Smooth muscle cell (in vitro differentiated cells): ENCODE results near the gene PODXL2. TPM values are rescaled to one million over a fixed set of nuclear protein-coding genes. Genes with fewer than 3 reads are reported as not detected.

Source experiments
- DNase-seq: peaks from one replicate; lab custom pipeline; 2025; ENCODE audit not compliant: unreplicated experiment; lab: John Stamatoyannopoulos, UW
- H2AFZ ChIP-seq: fragments of 200-600 bp; sonication (generic); 2 replicates; pipeline ENCODE4 v1.6.0; 2016; ENCODE audit warnings: antibody characterized with exemption, low read depth, mild to moderate bottlenecking
- H3F3A ChIP-seq: fragments of 200-600 bp; sonication (generic); 2 replicates; pipeline ENCODE4 v1.6.0; 2017; ENCODE audit warnings: antibody characterized with exemption, low read depth
- H3K27ac ChIP-seq: fragments of 200-600 bp; sonication (generic); 2 replicates; pipeline ENCODE4 v1.5.1; 2016; ENCODE audit warnings: low read depth, mild to moderate bottlenecking
- H3K27me3 ChIP-seq: fragments of 200-600 bp; sonication (generic); 2 replicates; pipeline ENCODE4 v1.6.1; 2016; ENCODE audit warnings: low read depth, mild to moderate bottlenecking
- H3K36me3 ChIP-seq: fragments of 200-600 bp; sonication (generic); 2 replicates; pipeline ENCODE4 v1.5.1; 2016; ENCODE audit warnings: low read depth
- H3K4me1 ChIP-seq: fragments of 200-600 bp; sonication (generic); 2 replicates; pipeline ENCODE4 v1.5.1; 2016; ENCODE audit warnings: low read depth
- H3K4me2 ChIP-seq: fragments of 200-600 bp; sonication (generic); 2 replicates; pipeline ENCODE4 v1.6.0; 2016; ENCODE audit warnings: mild to moderate bottlenecking
- H3K4me3 ChIP-seq: fragments of 200-600 bp; sonication (generic); 2 replicates; pipeline ENCODE4 v1.5.1; 2016; ENCODE audit warnings: mild to moderate bottlenecking
- H3K79me2 ChIP-seq: fragments of 200-600 bp; sonication (generic); 2 replicates; pipeline ENCODE4 v1.6.0; 2016; ENCODE audit warnings: low read depth, mild to moderate bottlenecking
- H3K9ac ChIP-seq: fragments of 200-600 bp; sonication (generic); 2 replicates; pipeline ENCODE4 v1.6.0; 2016; ENCODE audit warnings: low read depth
- H3K9me3 ChIP-seq: fragments of 200-600 bp; sonication (generic); replicated peaks from 2 replicates; pipeline ENCODE4 v1.5.1; 2016; ENCODE audit warnings: low read depth
- H4K20me1 ChIP-seq: fragments of 200-600 bp; sonication (generic); 2 replicates; pipeline ENCODE4 v1.6.0; 2016; ENCODE audit warnings: low read depth
- CTCF ChIP-seq: fragments of 200-600 bp; sonication (generic); IDR thresholded peaks from 2 replicates; pipeline ENCODE4 v1.5.1; 2017; ENCODE audit warnings: borderline replicate concordance, mild to moderate bottlenecking, antibody characterized with exemption; ENCODE audit not compliant: insufficient read depth, poor library complexity, severe bottlenecking
- WGBS: methylation state at CpG from one replicate; pipeline ENCODE4 v1.1.7; 2016; ENCODE audit warnings: low lambda C conversion rate; 5-methylcytosine and 5-hydroxymethylcytosine counted together
- polyA plus RNA-seq: library from polyadenylated mRNA; unstranded; fragments of >200 nt; fragmentation: Nextera tagmentation; extraction: Ambion mirVana; gene quantifications from 2 replicates; pipeline ENCODE4 v1.2.1, GENCODE V29; 2016
- total RNA-seq: library from RNA; depleted of rRNA; stranded (reverse); fragments of >200 nt; gene quantifications from 2 replicates; pipeline ENCODE4 v1.2.3, GENCODE V29; 2014

The PODXL2 gene
- total and polyA plus RNA-seq, 2 experiments from 2014 or later = 4.1 to 9.7 TPM

DNA sequence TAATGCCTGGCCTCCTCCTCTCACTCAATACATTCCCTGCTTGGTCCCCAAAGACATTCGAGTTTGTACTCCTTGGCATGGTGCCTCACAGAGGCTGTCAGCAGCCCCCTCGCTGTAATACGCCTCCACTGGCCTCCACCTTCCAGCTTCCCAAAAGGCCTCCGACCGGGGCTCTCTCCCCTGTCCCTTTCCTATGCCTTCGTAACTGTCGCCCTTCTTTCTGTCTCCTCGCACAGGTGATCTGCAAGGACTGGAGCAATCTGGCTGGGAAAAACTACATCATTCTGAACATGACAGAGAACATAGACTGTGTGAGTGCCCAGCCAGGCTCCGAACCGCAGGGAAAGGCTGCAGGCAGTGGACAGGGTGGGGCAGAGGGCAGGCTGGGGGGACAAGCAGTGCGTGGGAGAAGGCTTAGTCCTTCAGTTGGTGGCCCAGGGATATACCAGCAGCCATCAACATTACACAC is 33.0 kb downstream of the PODXL2 start:
- no peaks in the 10 kb centered on the region for H3K4me1 ChIP-seq
- H2AFZ ChIP-seq = no peak overlapping the region
- WGBS = 88% methylated on average over 11 of the region's 11 CpGs
- no peak overlapping the region for H3K9ac ChIP-seq
- H3K9me3 ChIP-seq = no peaks in the 10 kb centered on the region
- no peak for DNase-seq
- H3K36me3 ChIP-seq = no peaks in the 10 kb centered on the region
- no peak overlapping the region for H3K27ac ChIP-seq
- no peak overlapping the region for H3K4me3 ChIP-seq
- H3K27me3 ChIP-seq = no peaks in the 10 kb centered on the region
- no peak for TF ChIP-seq CTCF
- H3K4me2 ChIP-seq = no peak overlapping the region
- H3F3A ChIP-seq = no peaks in the 10 kb centered on the region
- no peaks in the 10 kb centered on the region for H4K20me1 ChIP-seq
- no peaks in the 10 kb centered on the region for H3K79me2 ChIP-seq

GRCh38 chr3:127663151-127663550 is 34.2 kb downstream of the PODXL2 start:
- no peak for DNase-seq
- Histone ChIP-seq H3K36me3 (no peaks in the 10 kb centered on the region), H3K9me3 (no peaks in the 10 kb centered on the region), H4K20me1 (no peaks in the 10 kb centered on the region), H3K27ac (no peak overlapping the region), H3K4me2 (no peak overlapping the region), H3K9ac (no peak overlapping the region), H3K4me3 (no peak overlapping the region), H3K79me2 (no peaks in the 10 kb centered on the region), H2AFZ (no peak overlapping the region), H3K4me1 (no peaks in the 10 kb centered on the region), H3K27me3 (no peaks in the 10 kb centered on the region), H3F3A (no peaks in the 10 kb centered on the region)
- 91% methylated on average over 5 of the region's 5 CpGs for WGBS
- no peak for TF ChIP-seq CTCF

- Histone ChIP-seq H3K27ac (no peak overlapping the region), H3K4me3 (no peak overlapping the region), H3K79me2 (no peaks in the 10 kb centered on the region), H3K9me3 (no peaks in the 10 kb centered on the region), H3K36me3 (no peaks in the 10 kb centered on the region), H2AFZ (no peak overlapping the region), H4K20me1 (no peaks in the 10 kb centered on the region), H3K4me1 (no peaks in the 10 kb centered on the region), H3K27me3 (no peaks in the 10 kb centered on the region), H3K4me2 (no peak overlapping the region), H3F3A (no peaks in the 10 kb centered on the region), H3K9ac (no peak overlapping the region)
- TF ChIP-seq CTCF = no peak
- DNase-seq = no peak
- WGBS = 86% methylated on average over 2 of the region's 2 CpGs
These were observed 36.2 kb downstream of the PODXL2 start for GRCh38 chr3:127665165-127665564.

DNA sequence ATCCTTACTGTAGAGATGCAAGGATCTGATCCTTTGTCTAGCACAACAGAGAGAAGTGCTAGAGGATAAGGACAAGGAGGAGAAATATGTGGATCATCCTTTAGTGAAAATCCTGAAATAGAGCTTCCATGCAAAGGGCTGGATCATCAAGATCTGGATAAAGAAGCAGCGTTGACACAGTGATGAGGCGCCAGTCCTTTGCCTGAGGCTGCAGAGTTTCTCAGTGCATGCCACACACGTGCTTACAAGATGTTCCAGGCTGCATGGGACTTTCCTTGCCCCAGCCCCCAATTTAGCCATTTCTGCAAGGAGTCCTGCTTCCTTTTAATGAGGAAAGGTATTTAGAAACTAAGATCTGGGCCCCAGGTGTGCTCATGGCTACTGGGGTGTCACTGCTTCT is 36.6 kb downstream of the PODXL2 start:
- no peaks in the 10 kb centered on the region for H4K20me1 ChIP-seq
- no peaks in the 10 kb centered on the region for H3K79me2 ChIP-seq
- no peak for DNase-seq
- H3K36me3 ChIP-seq = no peaks in the 10 kb centered on the region
- no peak overlapping the region for H2AFZ ChIP-seq
- H3K4me3 ChIP-seq = no peak overlapping the region
- no peaks in the 10 kb centered on the region for H3K27me3 ChIP-seq
- TF ChIP-seq CTCF = no peak
- H3K9me3 ChIP-seq = no peaks in the 10 kb centered on the region
- H3K27ac ChIP-seq = no peak overlapping the region
- H3F3A ChIP-seq = no peaks in the 10 kb centered on the region
- 73% methylated on average over 3 of the region's 3 CpGs for WGBS
- no peaks in the 10 kb centered on the region for H3K4me1 ChIP-seq
- H3K4me2 ChIP-seq = no peak overlapping the region
- no peak overlapping the region for H3K9ac ChIP-seq
